Liver (tissue), 9 donors: ENCODE data around the gene LARGE1. TPM values are rescaled to one million over a fixed set of nuclear protein-coding genes. Genes with fewer than 3 reads are reported as not detected.
A peak's percentile ranks its signal among the peaks of the same experiment; 100 is the strongest.

Experiments
- DNase-seq: peaks from one replicate; pipeline ENCODE4 v3.0.0-alpha.2; 2017; ENCODE audit warnings: low spot score
- H3K27ac ChIP-seq, 2 donors: one replicate each; pipeline ENCODE4 v1.7.0; 2013; ENCODE audit warnings: inconsistent platforms in 2 of 2, low read length in 2 of 2, control low read depth in 1 of 2, low read depth in 1 of 2, mild to moderate bottlenecking in 1 of 2
- H3K27me3 ChIP-seq, 4 donors: one replicate each; pipeline versions ENCODE4 v1.6.1 to v1.7.0; 2013; ENCODE audit warnings: low read length in 3 of 4, inconsistent platforms in 1 of 4, mild to moderate bottlenecking in 1 of 4, moderate library complexity in 1 of 4; ENCODE audit not compliant: control insufficient read depth in 4 of 4, insufficient read depth in 4 of 4
- H3K36me3 ChIP-seq, 4 donors: one replicate each; pipeline versions ENCODE4 v1.6.1 to v1.7.0; 2013; ENCODE audit warnings: low read length in 3 of 4, mild to moderate bottlenecking in 3 of 4, low read depth in 1 of 4, moderate library complexity in 1 of 4; ENCODE audit not compliant: control insufficient read depth in 4 of 4, insufficient read depth in 3 of 4
- H3K4me1 ChIP-seq, 4 donors: one replicate each; pipeline versions ENCODE4 v1.6.1 to v1.7.0; 2013; ENCODE audit warnings: low read length in 3 of 4, mild to moderate bottlenecking in 3 of 4, moderate library complexity in 1 of 4; ENCODE audit not compliant: control insufficient read depth in 4 of 4, insufficient read depth in 4 of 4
- H3K4me3 ChIP-seq, 3 donors: one replicate each; pipeline versions ENCODE4 v1.6.1 to v1.7.0; 2013; ENCODE audit warnings: low read length in 3 of 3, control low read depth in 1 of 3, low read depth in 1 of 3, mild to moderate bottlenecking in 1 of 3
- H3K9ac ChIP-seq, 2 donors: one replicate each; pipeline ENCODE4 v1.7.0; 2013; ENCODE audit warnings: low read length in 2 of 2, mild to moderate bottlenecking in 2 of 2, moderate library complexity in 2 of 2, control low read depth in 1 of 2, low read depth in 1 of 2
- H3K9me3 ChIP-seq, 4 donors: one replicate each; pipeline versions ENCODE4 v1.6.1 to v1.7.0; 2013; ENCODE audit warnings: low read length in 3 of 4; ENCODE audit not compliant: control insufficient read depth in 4 of 4
- EGR1 ChIP-seq, 2 donors: IDR thresholded peaks; 2 replicates each; pipeline ENCODE4 v1.6.1; 2016 to 2018; ENCODE audit warnings: antibody characterized with exemption in 2 of 2, low read depth in 2 of 2
- FOXA1 ChIP-seq: IDR thresholded peaks from 2 replicates; pipeline ENCODE4 v1.6.1; 2016; ENCODE audit warnings: antibody characterized with exemption
- FOXA2 ChIP-seq: IDR thresholded peaks from 2 replicates; pipeline ENCODE4 v1.6.1; 2016; ENCODE audit warnings: antibody characterized with exemption
- GABPA ChIP-seq, 2 donors: IDR thresholded peaks in 1 of 2; conservative IDR thresholded peaks in 1 of 2; 2 replicates each; pipeline ENCODE4 v1.6.1; 2016; ENCODE audit warnings: antibody characterized with exemption in 2 of 2, mild to moderate bottlenecking in 1 of 2, moderate library complexity in 1 of 2
- HNF4G ChIP-seq: IDR thresholded peaks from 2 replicates; pipeline ENCODE4 v1.6.1; 2016; ENCODE audit warnings: antibody characterized with exemption
- JUND ChIP-seq, 2 donors: IDR thresholded peaks; 2 replicates each; pipeline ENCODE4 v1.6.1; 2016; ENCODE audit warnings: antibody characterized with exemption in 2 of 2
- NR2F2 ChIP-seq: IDR thresholded peaks from 2 replicates; pipeline ENCODE4 v1.6.1; 2016; ENCODE audit warnings: antibody characterized with exemption
- RAD21 ChIP-seq, 2 donors: IDR thresholded peaks; 2 replicates each; pipeline ENCODE4 v1.6.1; 2016; ENCODE audit warnings: antibody characterized with exemption in 2 of 2, mild to moderate bottlenecking in 2 of 2
- RXRA ChIP-seq, 2 donors: IDR thresholded peaks; 2 replicates each; pipeline ENCODE4 v1.6.1; 2017 to 2018; ENCODE audit warnings: antibody characterized with exemption in 2 of 2, mild to moderate bottlenecking in 1 of 2
- SP1 ChIP-seq: IDR thresholded peaks from 2 replicates; pipeline ENCODE4 v1.6.1; 2018; ENCODE audit warnings: antibody characterized with exemption, mild to moderate bottlenecking
- TAF1 ChIP-seq: conservative IDR thresholded peaks from 2 replicates; pipeline ENCODE4 v1.6.1; 2016; ENCODE audit warnings: antibody characterized with exemption, mild to moderate bottlenecking
- YY1 ChIP-seq: IDR thresholded peaks from 2 replicates; pipeline ENCODE4 v1.6.1; 2016; ENCODE audit warnings: antibody characterized with exemption, mild to moderate bottlenecking
- WGBS: extraction: QIAGEN DNeasy Blood & Tissue Kit; methylation state at CpG from one replicate; pipeline ENCODE4 v1.1.7; 2013; 5-methylcytosine and 5-hydroxymethylcytosine counted together
- polyA plus RNA-seq, 2 donors: library from polyadenylated mRNA; stranded (reverse) in 1 of 2; unstranded in 1 of 2; fragments of 200-250 nt in 1 of 2; fragments of >200 nt in 1 of 2; fragmentation: Nextera tagmentation in 1 of 2; extraction: Ambion mirVana in 1 of 2; gene quantifications; one replicate each; pipeline versions ENCODE4 v1.2.1 to v1.2.3, GENCODE V29; 2013 to 2015
- total RNA-seq, 2 donors: library from RNA; depleted of rRNA; stranded (reverse); fragments of >200 nt; gene quantifications; one replicate each; pipeline ENCODE4 v1.2.3, GENCODE V29; 2014
- TF ChIP-seq, protein P1 (sequence below): IDR thresholded peaks from 2 replicates; pipeline ENCODE4 v1.6.1; 2016; ENCODE audit warnings: antibody characterized with exemption, mild to moderate bottlenecking
- TF ChIP-seq, protein P2 (sequence below): IDR thresholded peaks from 2 replicates; pipeline ENCODE4 v1.6.1; 2016; ENCODE audit warnings: antibody characterized with exemption
- TF ChIP-seq, protein P3 (sequence below): IDR thresholded peaks from 2 replicates; pipeline ENCODE4 v1.6.1; 2016; ENCODE audit warnings: antibody characterized with exemption
- donor health status: healthy.
- donor health status: healthy.
- donor health status: healthy.
- donor health status: healthy.
- donor health status: healthy.

The LARGE1 gene
- total and polyA plus RNA-seq, 4 donors, result 2.3 to 14.1 (median 5.7) TPM

DNA sequence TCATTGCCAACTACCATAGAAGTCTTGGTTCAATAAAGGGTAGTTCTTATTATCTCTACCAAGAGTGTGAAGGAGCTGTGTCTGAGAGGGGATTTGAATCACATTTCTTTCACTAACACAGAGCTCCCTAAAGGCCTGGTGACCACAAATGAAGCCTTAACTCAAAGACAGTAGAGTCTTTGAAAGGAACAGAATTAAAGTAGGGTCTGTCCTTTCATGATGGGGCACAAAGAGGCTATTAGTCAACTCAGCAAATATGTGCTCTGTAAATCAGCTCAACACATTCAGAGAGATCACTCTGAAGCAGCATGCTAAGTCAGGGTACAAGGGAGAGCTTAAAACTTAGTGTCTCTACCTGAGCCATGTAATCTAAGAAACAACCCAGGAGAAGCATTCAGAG, 649.7 kb downstream of the LARGE1 start:
- no peaks in the 10 kb centered on the region for H3K9me3 ChIP-seq
- peaks cover 9 to 50% (median 43%) of the 10 kb centered on the region in 4 donors for H3K4me1 ChIP-seq
- DNase-seq, result no peak
- H3K9ac ChIP-seq, result no peak overlapping the region
- H3K4me3 ChIP-seq, result no peak overlapping the region
- peak overlapping the region; percentile 83 to 92 for H3K27ac ChIP-seq
- TF ChIP-seq EGR1 (IDR thresholded peaks at IDR 0.05; ENCODE audit: low read depth in 2 of 2) (no peak), RAD21 (IDR thresholded peaks at IDR 0.05) (no peak), HNF4G (no peak), NR2F2 (no peak), SP1 (no peak), GABPA (IDR thresholded peaks at IDR 0.05 in 1 of 2, conservative IDR thresholded peaks at IDR 0.05 in 1 of 2) (no peak), RXRA (IDR thresholded peaks at IDR 0.05) (no peak), JUND (IDR thresholded peaks at IDR 0.05) (no peak), TAF1 (no peak), FOXA1 (no peak), FOXA2 (no peak)
- TF ChIP-seq, protein P1, sequence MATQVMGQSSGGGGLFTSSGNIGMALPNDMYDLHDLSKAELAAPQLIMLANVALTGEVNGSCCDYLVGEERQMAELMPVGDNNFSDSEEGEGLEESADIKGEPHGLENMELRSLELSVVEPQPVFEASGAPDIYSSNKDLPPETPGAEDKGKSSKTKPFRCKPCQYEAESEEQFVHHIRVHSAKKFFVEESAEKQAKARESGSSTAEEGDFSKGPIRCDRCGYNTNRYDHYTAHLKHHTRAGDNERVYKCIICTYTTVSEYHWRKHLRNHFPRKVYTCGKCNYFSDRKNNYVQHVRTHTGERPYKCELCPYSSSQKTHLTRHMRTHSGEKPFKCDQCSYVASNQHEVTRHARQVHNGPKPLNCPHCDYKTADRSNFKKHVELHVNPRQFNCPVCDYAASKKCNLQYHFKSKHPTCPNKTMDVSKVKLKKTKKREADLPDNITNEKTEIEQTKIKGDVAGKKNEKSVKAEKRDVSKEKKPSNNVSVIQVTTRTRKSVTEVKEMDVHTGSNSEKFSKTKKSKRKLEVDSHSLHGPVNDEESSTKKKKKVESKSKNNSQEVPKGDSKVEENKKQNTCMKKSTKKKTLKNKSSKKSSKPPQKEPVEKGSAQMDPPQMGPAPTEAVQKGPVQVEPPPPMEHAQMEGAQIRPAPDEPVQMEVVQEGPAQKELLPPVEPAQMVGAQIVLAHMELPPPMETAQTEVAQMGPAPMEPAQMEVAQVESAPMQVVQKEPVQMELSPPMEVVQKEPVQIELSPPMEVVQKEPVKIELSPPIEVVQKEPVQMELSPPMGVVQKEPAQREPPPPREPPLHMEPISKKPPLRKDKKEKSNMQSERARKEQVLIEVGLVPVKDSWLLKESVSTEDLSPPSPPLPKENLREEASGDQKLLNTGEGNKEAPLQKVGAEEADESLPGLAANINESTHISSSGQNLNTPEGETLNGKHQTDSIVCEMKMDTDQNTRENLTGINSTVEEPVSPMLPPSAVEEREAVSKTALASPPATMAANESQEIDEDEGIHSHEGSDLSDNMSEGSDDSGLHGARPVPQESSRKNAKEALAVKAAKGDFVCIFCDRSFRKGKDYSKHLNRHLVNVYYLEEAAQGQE, result no peak
- TF ChIP-seq, protein P2, sequence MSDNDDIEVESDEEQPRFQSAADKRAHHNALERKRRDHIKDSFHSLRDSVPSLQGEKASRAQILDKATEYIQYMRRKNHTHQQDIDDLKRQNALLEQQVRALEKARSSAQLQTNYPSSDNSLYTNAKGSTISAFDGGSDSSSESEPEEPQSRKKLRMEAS, result no peak
- TF ChIP-seq, protein P3, sequence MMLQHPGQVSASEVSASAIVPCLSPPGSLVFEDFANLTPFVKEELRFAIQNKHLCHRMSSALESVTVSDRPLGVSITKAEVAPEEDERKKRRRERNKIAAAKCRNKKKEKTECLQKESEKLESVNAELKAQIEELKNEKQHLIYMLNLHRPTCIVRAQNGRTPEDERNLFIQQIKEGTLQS, result no peak
- no peaks in the 10 kb centered on the region for H3K27me3 ChIP-seq
- no peaks in the 10 kb centered on the region for H3K36me3 ChIP-seq

DNA sequence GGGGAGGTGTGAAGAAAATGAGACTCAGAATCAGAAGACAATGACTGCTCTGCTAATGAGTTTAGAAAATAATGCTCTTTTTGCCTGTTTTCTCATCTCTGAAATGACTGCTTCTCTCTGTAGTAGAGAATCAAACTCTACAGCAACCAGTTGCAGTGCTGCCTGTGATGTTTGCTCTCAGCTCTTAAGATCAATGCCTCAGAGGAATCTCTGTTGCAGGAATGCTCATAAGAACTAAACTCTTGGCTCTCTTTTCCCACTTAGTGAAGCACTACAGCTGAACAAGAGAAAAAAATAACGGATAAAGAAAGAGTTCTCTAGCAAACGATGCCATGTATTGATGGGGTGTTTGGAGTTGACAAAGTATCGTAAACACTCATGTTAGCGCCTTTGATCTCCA, 658.6 kb downstream of the LARGE1 start:
- no peaks in the 10 kb centered on the region for H3K27me3 ChIP-seq

More for the DNA sequence above, 658.6 kb downstream of the LARGE1 start:
- Histone ChIP-seq H3K9ac (no peak overlapping the region), H3K27ac (no peak overlapping the region), H3K9me3 (no peaks in the 10 kb centered on the region), H3K4me1 (no peaks in the 10 kb centered on the region), H3K36me3 (no peaks in the 10 kb centered on the region), H3K4me3 (no peak overlapping the region)
- TF ChIP-seq JUND (IDR thresholded peaks at IDR 0.05) (no peak), YY1 (no peak), HNF4G (no peak), FOXA2 (no peak), NR2F2 (no peak), RXRA (IDR thresholded peaks at IDR 0.05) (no peak), FOXA1 (no peak), TAF1 (no peak), RAD21 (IDR thresholded peaks at IDR 0.05) (no peak)
- TF ChIP-seq, protein P3, result no peak
- TF ChIP-seq, protein P2, result no peak
- no peak for DNase-seq
- 80% methylated on average over 4 of the region's 4 CpGs for WGBS
